Measurements from ENCODE around the gene GSTO1. TPM values are rescaled to one million over a fixed set of nuclear protein-coding genes. Genes with fewer than 3 reads are reported as not detected.

Gene GSTO1
- polyA plus RNA-seq, 6 donors from 2014 or later = 91.6 to 128 (median 113) TPM

GRCh38 chr10:104293011-104293410, 38.3 kb downstream of the GSTO1 start:
- H3K9me3 Mint-ChIP-seq = no peaks in the 10 kb centered on the region
- H3K4me1 Mint-ChIP-seq = peaks cover 4 to 11% (median 10%) of the 10 kb centered on the region in 3 donors
- DNase-seq (no peak), ATAC-seq (ENCODE audit: low read depth in 2 of 2) (no peak)
- H3K4me3 Mint-ChIP-seq = no peak overlapping the region
- H3K27me3 Mint-ChIP-seq = peaks cover 14 to 40% (median 40%) of the 10 kb centered on the region in 3 donors
- no peak overlapping the region for H3K27ac Mint-ChIP-seq
- no peaks in the 10 kb centered on the region for H3K36me3 Mint-ChIP-seq

DNA sequence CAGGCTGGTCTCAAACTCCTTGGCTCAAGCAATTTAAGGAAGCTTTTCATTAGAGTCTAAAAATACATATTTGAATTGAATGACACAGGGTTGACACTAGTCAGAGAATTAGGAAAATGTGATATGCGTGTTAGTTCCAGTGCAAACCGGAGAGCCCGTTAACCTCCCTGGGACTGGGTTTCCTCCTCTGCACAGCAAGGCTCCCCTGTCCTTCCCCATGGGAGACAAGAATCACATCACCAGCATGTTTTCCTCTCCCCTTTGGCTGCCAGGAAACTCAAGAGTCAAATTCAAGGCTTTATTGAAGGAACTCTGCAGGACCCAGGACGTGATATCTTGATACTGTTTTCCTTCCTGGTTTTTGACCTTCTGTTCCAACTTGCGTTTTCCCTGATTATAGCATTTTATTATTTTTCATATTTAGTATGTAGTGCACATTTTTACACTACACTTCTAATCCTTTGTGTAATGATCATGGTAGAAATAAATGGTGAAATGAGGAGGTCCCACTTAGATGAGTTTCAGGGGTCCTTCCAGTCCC, 39.2 kb downstream of the GSTO1 start:
- Mint-ChIP-seq H3K27ac (no peak overlapping the region), H3K36me3 (no peaks in the 10 kb centered on the region), H3K9me3 (no peaks in the 10 kb centered on the region), H3K27me3 (peaks cover 11 to 35% (median 32%) of the 10 kb centered on the region in 3 donors), H3K4me3 (no peak overlapping the region), H3K4me1 (peaks cover 4 to 11% (median 10%) of the 10 kb centered on the region in 3 donors)
- no peak for ATAC-seq (ENCODE audit: low read depth in 2 of 2)
- DNase-seq = no peak

GRCh38 chr10:104296687-104297436, 42.2 kb downstream of the GSTO1 start:
- ATAC-seq (ENCODE audit: low read depth in 2 of 2) = no peak

GRCh38 chr10:104297697-104298660, 43.3 kb downstream of the GSTO1 start:
- ATAC-seq (ENCODE audit: low read depth in 2 of 2) (peak in 1 of 2 donors; percentile 53), DNase-seq (no peak)
- no peaks in the 10 kb centered on the region for H3K9me3 Mint-ChIP-seq
- H3K36me3 Mint-ChIP-seq = no peaks in the 10 kb centered on the region
- H3K4me3 Mint-ChIP-seq = no peak overlapping the region
- H3K4me1 Mint-ChIP-seq = peaks cover 0 to under 1% (median 0%) of the 10 kb centered on the region in 3 donors
- H3K27me3 Mint-ChIP-seq = peaks cover 14 to 21% (median 20%) of the 10 kb centered on the region in 3 donors
- H3K27ac Mint-ChIP-seq = no peak overlapping the region

More at GRCh38 chr10:104296687-104297436, 42.2 kb downstream of the GSTO1 start:
- H3K27ac Mint-ChIP-seq = peak overlapping the region in 1 of 6 donors; percentile 65
- no peak for DNase-seq
- peaks cover 14 to 21% (median 20%) of the 10 kb centered on the region in 3 donors for H3K27me3 Mint-ChIP-seq
- H3K4me1 Mint-ChIP-seq = peaks cover 0 to 2% (median 2%) of the 10 kb centered on the region in 3 donors
- no peak overlapping the region for H3K4me3 Mint-ChIP-seq
- no peaks in the 10 kb centered on the region for H3K36me3 Mint-ChIP-seq
- no peaks in the 10 kb centered on the region for H3K9me3 Mint-ChIP-seq

DNA sequence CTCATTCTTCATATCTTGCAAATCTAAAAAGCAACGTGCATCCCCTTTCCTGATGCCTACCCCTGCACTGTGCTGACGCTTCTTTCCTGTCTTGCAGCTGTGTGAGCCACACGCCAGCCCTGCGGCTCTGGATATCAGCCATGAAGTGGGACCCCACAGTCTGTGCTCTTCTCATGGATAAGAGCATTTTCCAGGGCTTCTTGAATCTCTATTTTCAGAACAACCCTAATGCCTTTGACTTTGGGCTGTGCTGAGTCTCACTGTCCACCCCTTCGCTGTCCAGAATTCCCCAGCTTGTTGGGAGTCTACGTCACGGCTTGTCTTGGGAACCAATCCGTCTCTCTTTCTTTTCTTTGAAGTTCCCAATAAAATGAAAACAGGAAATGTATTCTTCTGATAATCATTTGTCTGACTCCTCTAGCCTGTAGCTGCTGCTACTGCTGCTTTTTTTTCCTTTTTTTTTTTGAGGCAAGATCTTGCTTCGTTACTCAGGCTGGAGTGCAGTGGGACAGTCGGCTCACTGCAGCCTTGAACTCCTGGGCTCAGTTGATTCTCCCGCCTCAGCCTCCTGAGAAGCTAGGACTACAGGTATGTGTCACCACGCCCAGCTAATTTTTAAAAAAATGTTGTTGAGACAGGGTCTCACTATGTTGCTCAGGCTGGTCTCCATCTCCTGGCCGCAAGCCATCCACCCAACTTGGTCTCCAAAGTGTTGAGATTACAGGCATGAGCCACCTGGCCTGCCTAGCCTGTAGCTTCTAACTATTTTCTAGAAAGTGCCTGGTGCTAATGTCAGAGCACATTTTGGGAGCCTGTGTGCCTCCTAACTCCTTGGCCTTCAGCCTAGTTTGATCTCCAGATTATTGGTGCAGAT, 44.6 kb downstream of the GSTO1 start:
- no peak for DNase-seq
- Mint-ChIP-seq H3K36me3 (no peaks in the 10 kb centered on the region), H3K4me3 (no peak overlapping the region), H3K9me3 (no peaks in the 10 kb centered on the region), H3K27ac (no peak overlapping the region), H3K27me3 (peaks cover 14 to 21% (median 20%) of the 10 kb centered on the region in 3 donors), H3K4me1 (peaks cover 0 to 5% (median 0%) of the 10 kb centered on the region in 3 donors)
- no peak for ATAC-seq (ENCODE audit: low read depth in 2 of 2)

GRCh38 chr10:104300002-104300735, 45.5 kb downstream of the GSTO1 start:
- H3K36me3 Mint-ChIP-seq = no peaks in the 10 kb centered on the region
- no peak for DNase-seq
- no peak for ATAC-seq (ENCODE audit: low read depth in 2 of 2)
- no peak overlapping the region for H3K4me3 Mint-ChIP-seq
- H3K27me3 Mint-ChIP-seq = peaks cover 14 to 21% (median 19%) of the 10 kb centered on the region in 3 donors
- H3K9me3 Mint-ChIP-seq = no peaks in the 10 kb centered on the region
- peak overlapping the region in 1 of 6 donors; percentile 67 for H3K27ac Mint-ChIP-seq
- peaks cover 0 to 5% (median 0%) of the 10 kb centered on the region in 3 donors for H3K4me1 Mint-ChIP-seq

DNA sequence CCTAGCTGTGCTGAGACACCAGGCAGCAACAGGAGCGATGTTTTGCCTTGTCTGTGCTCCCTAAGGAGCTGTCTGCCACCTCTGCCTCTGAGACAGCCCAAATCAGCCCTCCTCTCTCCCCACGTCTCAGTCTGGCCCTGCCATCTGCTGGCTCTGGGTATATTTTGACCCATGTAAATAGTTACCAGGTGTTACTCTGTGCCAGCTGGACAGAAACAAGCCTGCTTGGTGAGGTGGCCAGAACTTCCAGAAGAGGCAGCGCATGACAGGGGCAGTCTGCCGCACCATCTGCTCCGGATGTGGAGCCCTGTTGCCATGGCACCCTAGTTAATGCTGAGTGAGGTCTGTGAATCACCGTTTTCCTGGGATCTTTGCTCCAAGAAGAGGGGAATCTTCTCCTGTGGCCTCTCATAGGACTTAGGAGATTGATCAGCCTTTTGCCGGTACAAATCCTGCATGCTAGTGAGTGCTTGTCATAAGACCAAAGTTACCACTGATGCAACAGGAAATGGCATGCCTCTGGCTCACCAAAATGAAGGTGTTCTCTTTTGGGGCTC, 46.1 kb downstream of the GSTO1 start:
- no peaks in the 10 kb centered on the region for H3K36me3 Mint-ChIP-seq
- H3K9me3 Mint-ChIP-seq = no peaks in the 10 kb centered on the region
- H3K4me1 Mint-ChIP-seq = peaks cover 4 to 9% (median 4%) of the 10 kb centered on the region in 3 donors
- H3K27ac Mint-ChIP-seq = peak overlapping the region in 1 of 6 donors; percentile 75
- DNase-seq (no peak), ATAC-seq (ENCODE audit: low read depth in 2 of 2) (no peak)
- H3K4me3 Mint-ChIP-seq = no peak overlapping the region
- peaks cover 12 to 16% (median 14%) of the 10 kb centered on the region in 3 donors for H3K27me3 Mint-ChIP-seq

DNA sequence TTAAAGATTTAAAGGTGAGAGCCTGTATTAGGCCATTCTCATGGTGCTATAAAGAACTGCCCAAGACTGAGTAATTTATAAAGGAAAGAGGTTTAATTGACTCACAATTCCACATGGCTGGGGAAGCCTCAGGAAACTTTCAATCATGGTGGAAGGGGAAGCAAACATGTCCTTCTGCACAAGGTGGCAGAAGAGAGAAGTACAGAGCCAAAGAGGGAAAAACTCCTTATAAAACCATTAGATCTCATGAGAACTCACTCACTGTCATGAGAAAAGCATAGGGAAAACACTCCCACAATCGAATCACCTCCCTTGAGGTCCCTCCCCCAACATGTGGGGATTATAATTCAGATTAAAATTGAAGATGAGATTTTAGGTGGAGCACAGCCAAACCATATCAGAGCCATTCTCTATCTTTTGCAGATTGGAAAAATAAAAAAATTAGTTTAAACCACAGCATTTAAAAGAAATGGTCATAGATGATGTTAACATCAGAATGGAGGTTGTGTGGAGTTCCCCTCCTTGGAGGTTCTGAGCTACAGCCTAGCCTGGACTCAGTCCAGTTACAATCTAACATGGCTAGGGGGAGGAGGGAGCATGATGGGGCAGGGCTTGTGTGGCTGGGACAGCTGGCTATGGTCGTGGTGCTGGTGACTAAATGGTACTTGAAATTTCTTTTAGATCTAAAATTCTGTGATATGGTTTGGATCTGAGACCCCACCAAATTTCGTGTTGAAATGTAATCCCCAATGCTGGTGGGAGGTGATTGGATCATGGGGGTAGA, 47.4 kb downstream of the GSTO1 start:
- no peak overlapping the region for H3K4me3 Mint-ChIP-seq
- ATAC-seq (ENCODE audit: low read depth in 2 of 2) = no peak
- H3K9me3 Mint-ChIP-seq = no peaks in the 10 kb centered on the region
- peak overlapping the region in 2 of 6 donors; percentile 9 to 56 for H3K27ac Mint-ChIP-seq
- no peaks in the 10 kb centered on the region for H3K36me3 Mint-ChIP-seq
- peaks cover 10 to 16% (median 14%) of the 10 kb centered on the region in 3 donors for H3K27me3 Mint-ChIP-seq
- H3K4me1 Mint-ChIP-seq = peaks cover 8 to 13% (median 9%) of the 10 kb centered on the region in 3 donors
- no peak for DNase-seq

DNA sequence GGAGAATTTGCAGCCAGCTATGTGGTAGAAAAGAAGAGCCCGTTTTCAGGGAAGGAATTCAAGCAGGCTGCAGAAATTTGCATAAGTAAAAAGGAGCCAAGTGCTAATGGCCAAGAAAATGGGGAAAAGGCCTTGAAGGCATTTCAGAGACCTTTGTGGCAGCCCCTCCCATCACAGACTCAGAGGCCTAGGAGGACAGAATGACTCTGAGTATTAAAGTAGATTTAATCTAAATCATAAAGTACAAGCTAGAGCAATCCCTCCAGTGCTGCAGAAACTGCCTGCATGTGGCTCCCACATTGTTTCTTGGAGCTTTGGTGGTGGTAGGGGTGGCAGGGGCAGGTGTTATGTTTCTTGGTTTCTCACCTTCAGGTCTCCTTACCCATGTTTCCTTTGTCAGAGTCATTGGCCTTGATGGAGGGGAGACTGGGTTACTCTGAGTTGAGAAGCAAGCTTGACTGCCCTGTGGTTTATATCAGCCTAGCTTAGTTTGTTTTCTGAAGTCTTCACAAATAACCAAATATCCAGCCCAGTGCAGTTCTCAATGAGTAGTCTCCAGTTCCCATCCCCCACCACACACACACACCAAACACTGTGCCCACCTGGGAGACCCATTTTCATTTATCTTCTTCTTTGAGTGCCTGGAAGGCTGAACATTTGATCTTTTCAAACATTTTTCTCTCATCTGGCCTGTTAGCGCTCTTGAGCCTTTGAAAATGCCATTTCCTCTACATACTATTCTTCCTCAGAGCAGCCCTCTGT, 49.1 kb downstream of the GSTO1 start:
- Mint-ChIP-seq H3K36me3 (no peaks in the 10 kb centered on the region), H3K4me3 (no peak overlapping the region), H3K27ac (peak overlapping the region in 2 of 6 donors; percentile 70 to 91), H3K27me3 (peaks cover 8 to 16% (median 10%) of the 10 kb centered on the region in 3 donors), H3K4me1 (peaks cover 21 to 25% (median 24%) of the 10 kb centered on the region in 3 donors), H3K9me3 (no peaks in the 10 kb centered on the region)
- ATAC-seq (ENCODE audit: low read depth in 2 of 2) = no peak
- no peak for DNase-seq

GRCh38 chr10:104304356-104304745, 49.7 kb downstream of the GSTO1 start:
- H3K9me3 Mint-ChIP-seq = no peaks in the 10 kb centered on the region
- H3K27ac Mint-ChIP-seq = no peak overlapping the region
- no peaks in the 10 kb centered on the region for H3K36me3 Mint-ChIP-seq
- ATAC-seq (ENCODE audit: low read depth in 2 of 2) (no peak), DNase-seq (no peak)
- H3K27me3 Mint-ChIP-seq = peaks cover 2 to 11% (median 6%) of the 10 kb centered on the region in 3 donors
- H3K4me1 Mint-ChIP-seq = peaks cover 25 to 31% (median 27%) of the 10 kb centered on the region in 3 donors
- no peak overlapping the region for H3K4me3 Mint-ChIP-seq

DNA sequence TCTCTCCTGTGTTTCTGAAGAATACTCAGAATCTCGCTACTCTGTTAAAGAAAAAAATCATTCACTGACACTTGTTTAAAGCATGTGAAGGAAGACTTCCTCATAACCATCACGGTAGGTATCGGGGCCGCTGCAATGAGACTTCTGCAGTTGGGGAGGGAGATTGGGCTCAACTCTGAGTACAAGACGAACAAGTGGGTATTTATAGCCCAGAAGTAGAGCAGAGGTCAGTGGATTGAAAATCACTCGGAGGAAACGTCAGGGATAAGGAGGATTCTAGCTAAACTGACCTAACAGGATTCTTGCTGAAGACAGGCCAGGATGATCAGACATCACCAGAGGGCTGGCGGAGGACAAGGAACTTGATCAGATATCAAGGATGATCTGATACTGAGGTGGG, 50.2 kb downstream of the GSTO1 start:
- Mint-ChIP-seq H3K27ac (peak overlapping the region in 3 of 6 donors; percentile 21 to 49 (median 28)), H3K36me3 (no peaks in the 10 kb centered on the region), H3K4me3 (no peak overlapping the region), H3K27me3 (peaks cover 0 to 9% (median 6%) of the 10 kb centered on the region in 3 donors), H3K9me3 (no peaks in the 10 kb centered on the region), H3K4me1 (peaks cover 27 to 32% (median 28%) of the 10 kb centered on the region in 3 donors)
- DNase-seq = no peak
- no peak for ATAC-seq (ENCODE audit: low read depth in 2 of 2)

Data from naive B cell (primary cell).